H1 (cell line): ENCODE data around the gene MYL11. TPM values are rescaled to one million over a fixed set of nuclear protein-coding genes. Genes with fewer than 3 reads are reported as not detected.

Experiments
- CTCF ChIA-PET: fragments of 300-600 bp; sonication (Branson Sonifier 250); formaldehyde crosslinking; loops from one replicate; lab custom pipeline; 2021; ENCODE audit not compliant: partially characterized antibody; lab: Charles Lee
- POLR2A ChIA-PET: fragments of 300-600 bp; sonication (Branson Sonifier 250); formaldehyde crosslinking; loops from one replicate; lab custom pipeline; 2021; ENCODE audit warnings: inconsistent platforms; ENCODE audit not compliant: partially characterized antibody; lab: Charles Lee
- DNase-seq, 2 experiments: peaks; one replicate each; pipeline versions ENCODE4 v3.0.0 to v3.0.0-alpha.2; 2010 to 2022; ENCODE audit warnings: low spot score in 2 of 2, low read depth in 1 of 2, mixed read lengths in 1 of 2
- FAIRE-seq: peaks from 2 replicates; lab custom pipeline; 2011; peaks lifted over from hg19 to GRCh38; lab: Jason Lieb, UNC
- H2AFZ ChIP-seq: 2 replicates; pipeline ENCODE4 v1.8.1; 2012; ENCODE audit warnings: low read length, inconsistent platforms
- H2AK5ac ChIP-seq: 2 replicates; pipeline ENCODE4 v1.6.1; 2013; ENCODE audit warnings: low read depth, low read length
- H2BK120ac ChIP-seq: replicated peaks from 2 replicates; pipeline ENCODE3; 2013; ENCODE audit warnings: low read depth, low read length, inconsistent platforms
- H2BK12ac ChIP-seq: 2 replicates; pipeline ENCODE4 v1.6.1; 2013; ENCODE audit warnings: low read depth, low read length
- H2BK15ac ChIP-seq: 2 replicates; pipeline ENCODE4 v1.6.1; 2013; ENCODE audit warnings: low read length
- H2BK20ac ChIP-seq: 2 replicates; pipeline ENCODE4 v1.6.1; 2013; ENCODE audit warnings: low read length
- H2BK5ac ChIP-seq: 2 replicates; pipeline ENCODE4 v1.6.1; 2013; ENCODE audit warnings: low read depth, low read length
- H3K14ac ChIP-seq: 2 replicates; pipeline ENCODE4 v1.6.1; 2013; ENCODE audit warnings: inconsistent platforms; ENCODE audit not compliant: insufficient read length
- H3K18ac ChIP-seq: 2 replicates; pipeline ENCODE4 v1.6.1; 2013; ENCODE audit warnings: low read length; ENCODE audit errors: extremely low read depth
- H3K23ac ChIP-seq: 2 replicates; pipeline ENCODE4 v1.6.1; 2013; ENCODE audit warnings: inconsistent platforms; ENCODE audit not compliant: insufficient read length
- H3K23me2 ChIP-seq: 2 replicates; pipeline ENCODE4 v1.6.1; 2013; ENCODE audit warnings: low read depth, low read length
- H3K27ac ChIP-seq: 2 replicates; pipeline ENCODE4 v1.6.1; 2011; ENCODE audit warnings: low read depth, low read length, inconsistent platforms
- H3K27me3 ChIP-seq, 4 experiments: replicated peaks in 1 of 4; 1 replicate in 1 of 4; 2 replicates in 3 of 4; pipeline versions ENCODE4 v1.6.1 to v1.8.1; 2011 to 2013; ENCODE audit warnings: low read length in 3 of 4, mild to moderate bottlenecking in 3 of 4, inconsistent platforms in 2 of 4, mixed read lengths in 2 of 4, moderate library complexity in 1 of 4; ENCODE audit not compliant: control insufficient read depth in 3 of 4, insufficient read depth in 3 of 4; ENCODE audit errors: extremely low read depth in 1 of 4
- H3K36me3 ChIP-seq, 4 experiments: 2 replicates each; pipeline versions ENCODE4 v1.6.1 to v1.8.1; 2011 to 2013; ENCODE audit warnings: mild to moderate bottlenecking in 4 of 4, low read length in 3 of 4, moderate library complexity in 2 of 4, control low read depth in 1 of 4, inconsistent platforms in 1 of 4; ENCODE audit not compliant: insufficient read depth in 4 of 4, control insufficient read depth in 2 of 4
- H3K4ac ChIP-seq: replicated peaks from 2 replicates; pipeline ENCODE3; 2013; ENCODE audit warnings: low read length, low read depth, mixed read lengths, inconsistent platforms; ENCODE audit not compliant: insufficient read length
- H3K4me1 ChIP-seq, 4 experiments: replicated peaks in 1 of 4; 1 replicate in 1 of 4; 2 replicates in 3 of 4; pipeline versions ENCODE4 v1.6.1 to v1.8.1; 2011 to 2013; ENCODE audit warnings: low read length in 3 of 4, inconsistent platforms in 2 of 4, mixed read lengths in 1 of 4; ENCODE audit not compliant: insufficient read depth in 4 of 4, control insufficient read depth in 3 of 4
- H3K4me2 ChIP-seq, 2 experiments: 2 replicates each; pipeline versions ENCODE4 v1.6.1 to v1.8.1; 2011 to 2013; ENCODE audit warnings: low read depth in 2 of 2, low read length in 2 of 2, control low read depth in 1 of 2, inconsistent platforms in 1 of 2, mild to moderate bottlenecking in 1 of 2; ENCODE audit not compliant: insufficient read depth in 1 of 2
- H3K4me3 ChIP-seq, 4 experiments: fragments of 200-600, 300-600 bp in 1 of 4; sonication (generic), shearing (Covaris generic), sonication (Bioruptor Twin) in 1 of 4; 2 replicates each; pipeline versions ENCODE4 v1.5.1 to v1.8.1; 2011 to 2016; ENCODE audit warnings: low read length in 4 of 4, low read depth in 3 of 4, control low read depth in 2 of 4, inconsistent platforms in 2 of 4, mild to moderate bottlenecking in 2 of 4, mixed read lengths in 1 of 4, moderate library complexity in 1 of 4; ENCODE audit not compliant: insufficient read depth in 2 of 4; ENCODE audit errors: extremely low read depth in 1 of 4
- H3K56ac ChIP-seq: replicated peaks from 2 replicates; pipeline ENCODE3; 2013; ENCODE audit warnings: low read depth, mild to moderate bottlenecking, mixed read lengths, low read length, inconsistent platforms; ENCODE audit not compliant: insufficient read length
- H3K79me1 ChIP-seq: 2 replicates; pipeline ENCODE4 v1.6.1; 2013; ENCODE audit warnings: low read depth, low read length, control low read depth
- H3K79me2 ChIP-seq, 2 experiments: 2 replicates each; pipeline versions ENCODE4 v1.6.1 to v1.8.1; 2012 to 2013; ENCODE audit warnings: low read length in 2 of 2, mild to moderate bottlenecking in 2 of 2, inconsistent platforms in 1 of 2; ENCODE audit not compliant: insufficient read depth in 2 of 2, control insufficient read depth in 1 of 2
- H3K9ac ChIP-seq, 4 experiments: replicated peaks in 1 of 4; 1 replicate in 1 of 4; 2 replicates in 3 of 4; pipeline versions ENCODE4 v1.6.1 to v1.8.1; 2011 to 2013; ENCODE audit warnings: low read depth in 3 of 4, low read length in 3 of 4, control low read depth in 2 of 4, mild to moderate bottlenecking in 2 of 4, moderate library complexity in 2 of 4, inconsistent platforms in 1 of 4; ENCODE audit errors: extremely low read depth in 1 of 4
- H3K9me3 ChIP-seq, 2 experiments: 2 replicates each; pipeline versions ENCODE4 v1.6.1 to v1.8.1; 2012 to 2013; ENCODE audit warnings: mild to moderate bottlenecking in 2 of 2, moderate library complexity in 2 of 2, control low read depth in 1 of 2, inconsistent platforms in 1 of 2, low read depth in 1 of 2, low read length in 1 of 2, mixed read lengths in 1 of 2; ENCODE audit not compliant: insufficient read depth in 2 of 2
- H4K20me1 ChIP-seq, 2 experiments: replicated peaks in 1 of 2; 2 replicates each; pipeline versions ENCODE3 to v1.8.1; 2011 to 2013; ENCODE audit warnings: inconsistent platforms in 2 of 2, low read length in 2 of 2, mild to moderate bottlenecking in 1 of 2; ENCODE audit not compliant: insufficient read depth in 2 of 2, control insufficient read depth in 1 of 2
- H4K5ac ChIP-seq: 2 replicates; pipeline ENCODE4 v1.6.1; 2013; ENCODE audit warnings: low read length, low read depth, mixed read lengths, inconsistent platforms; ENCODE audit not compliant: insufficient read length
- H4K8ac ChIP-seq: 2 replicates; pipeline ENCODE4 v1.8.0; 2013; ENCODE audit warnings: mild to moderate bottlenecking, moderate library complexity, low read length, inconsistent platforms; ENCODE audit not compliant: insufficient read depth; ENCODE audit errors: extremely low read depth
- H4K91ac ChIP-seq: replicated peaks from 2 replicates; pipeline ENCODE3; 2013; ENCODE audit warnings: low read length, mixed read lengths, inconsistent platforms; ENCODE audit not compliant: insufficient read length
- CHD2 ChIP-seq: IDR thresholded peaks from 2 replicates; pipeline ENCODE4 v1.6.1; 2012; ENCODE audit warnings: low read length, improper control_type of control experiment
- E2F6 ChIP-seq: IDR thresholded peaks from 2 replicates; pipeline ENCODE4 v1.6.1; 2012; ENCODE audit warnings: inconsistent platforms
- MAX ChIP-seq: IDR thresholded peaks from 2 replicates; pipeline ENCODE4 v1.6.1; 2012; ENCODE audit warnings: inconsistent platforms
- POLR2AphosphoS5 ChIP-seq: IDR thresholded peaks from 2 replicates; pipeline ENCODE4 v1.6.1; 2011; ENCODE audit warnings: low read depth, low read length
- WGBS, 2 experiments: shearing (Covaris generic) in 1 of 2; methylation state at CpG; one replicate each; pipeline versions ENCODE4 v1.1.6 to v1.1.7; 2013 to 2015; ENCODE audit warnings: low lambda C conversion rate in 2 of 2, mixed read lengths in 2 of 2, inconsistent platforms in 1 of 2, low coverage in 1 of 2, missing lambda C conversion rate in 1 of 2; ENCODE audit not compliant: insufficient replicate concordance in 2 of 2, insufficient coverage in 1 of 2, insufficient read length in 1 of 2; ENCODE audit errors: extremely low coverage in 1 of 2, missing lambda C conversion rate in 1 of 2; 5-methylcytosine and 5-hydroxymethylcytosine counted together
- polyA plus RNA-seq, 7 experiments: library from polyadenylated mRNA; depleted of rRNA in 3 of 7; stranded (reverse) in 5 of 7; unstranded in 2 of 7; fragments of >200 nt in 5 of 7; fragments of 200-250 nt in 2 of 7; gene quantifications; 1 replicate in 5 of 7; 2 replicates in 1 of 7; 4 replicates in 1 of 7; pipeline versions ENCODE4 v1.2.1 to v1.2.3, GENCODE V29; 2011 to 2013; ENCODE audit warnings: missing spikeins in 2 of 7, mixed read lengths in 2 of 7
- total RNA-seq: library from RNA; stranded (reverse); fragmentation: NEBNext Ultra II Directional; extraction: Animal tissue kit (Norgen Biotek cat#: 25700); gene quantifications from 2 replicates; pipeline ENCODE4 v1.2.1, GENCODE V29; 2021

MYL11 gene
- total and polyA plus RNA-seq, 2 of the 8 experiments (the other 6 are each of a cell fraction or from before 2014, with no cell fraction given) = 1.2 to 1.4 TPM

GRCh38 chr16:30355954-30356308, 18.7 kb upstream of the MYL11 start:
- H4K91ac ChIP-seq = peak overlapping the region; percentile 92
- peak overlapping the region; percentile 85; the same call in 1 of the 2 replicates for H2BK12ac ChIP-seq
- H3K56ac ChIP-seq = no peak overlapping the region
- H2BK15ac ChIP-seq = peak overlapping the region; percentile 61; the same call in 1 of the 2 replicates
- 70% methylated on average over 7 of the region's 7 CpGs; no CpG with 5 or more reads in 1 of the 2 experiments for WGBS, 2 experiments
- peak overlapping the region; percentile 88 to 96 (median 90) for H3K9ac ChIP-seq
- peak overlapping the region; percentile 61 to 88 for H3K4me2 ChIP-seq
- peak overlapping the region; percentile 72 for H4K8ac ChIP-seq
- peak overlapping the region; percentile 17; the same call in 1 of the 2 replicates for H2AK5ac ChIP-seq
- H4K20me1 ChIP-seq = peaks cover 0 to 12% of the 10 kb centered on the region in 2 experiments
- ChIA-PET CTCF (interaction anchor here (1.1 to 3.5 kb wide), 7 partner anchors 9 to 54 kb away, joined by 3 to 12 read pairs (median 4); partner anchors contain the start of genes SEPTIN1 and TBC1D10B), POLR2A (interaction anchor here (0.7 to 7.9 kb wide), 16 partner anchors 9 to 343 kb away, joined by 3 to 79 read pairs (median 8); partner anchors contain the start of genes SRCAP, TBC1D10B, ZNF48 and ZNF747)
- peak overlapping the region; percentile 51 to 93 (median 81) for H3K4me3 ChIP-seq
- H3K23me2 ChIP-seq = peaks cover 11% of the 10 kb centered on the region
- H4K5ac ChIP-seq = no peak overlapping the region
- peaks cover 12 to 28% (median 23%) of the 10 kb centered on the region in 4 experiments for H3K36me3 ChIP-seq
- peak overlapping the region; percentile 40 for H3K4ac ChIP-seq
- no peak for DNase-seq
- H3K14ac ChIP-seq = no peak overlapping the region
- H2BK20ac ChIP-seq = no peak overlapping the region
- H3K9me3 ChIP-seq = no peaks in the 10 kb centered on the region
- no peaks in the 10 kb centered on the region; the same call in 1 of the 2 replicates for H3K79me1 ChIP-seq
- peak overlapping the region; percentile 96 for H2BK5ac ChIP-seq
- H2BK120ac ChIP-seq = no peak overlapping the region
- peaks cover 0 to 14% of the 10 kb centered on the region in 2 experiments; a peak in 2 of 4 replicates for H3K79me2 ChIP-seq
- peak overlapping the region; percentile 93 for H3K18ac ChIP-seq
- no peak overlapping the region for H3K23ac ChIP-seq
- TF ChIP-seq CHD2 (no peak), E2F6 (peak; percentile 91), POLR2AphosphoS5 (peak; percentile 30; the same call in 1 of the 2 replicates), MAX (peak; percentile 96)
- FAIRE-seq = no peak
- no peaks in the 10 kb centered on the region for H3K27me3 ChIP-seq
- H3K27ac ChIP-seq = peak overlapping the region; percentile 97
- H2AFZ ChIP-seq = no peak overlapping the region
- H3K4me1 ChIP-seq = peaks cover 0 to 12% (median 6%) of the 10 kb centered on the region in 4 experiments; a peak in 5 of 7 replicates
